Astrocyte (in vitro differentiated cells and primary cell): ENCODE data around the gene ZFPM1. TPM values are rescaled to one million over a fixed set of nuclear protein-coding genes. Genes with fewer than 3 reads are reported as not detected.

Experiments used
- DNase-seq: peaks from one replicate; pipeline ENCODE4 v3.0.0-alpha.2; 2010; ENCODE audit warnings: low read depth
- FAIRE-seq: peaks from 2 replicates; lab custom pipeline; 2011; peaks lifted over from hg19 to GRCh38; lab: Jason Lieb, UNC
- H2AFZ ChIP-seq: 2 replicates; pipeline ENCODE4 v1.6.0; 2012; ENCODE audit warnings: low read depth, low read length, inconsistent platforms
- H3K27ac ChIP-seq: 2 replicates; pipeline ENCODE4 v1.5.1; 2011; ENCODE audit warnings: low read depth, low read length, inconsistent platforms
- H3K27me3 ChIP-seq: 2 replicates; pipeline ENCODE4 v1.6.0; 2011; ENCODE audit warnings: low read length, inconsistent platforms; ENCODE audit not compliant: insufficient read depth
- H3K36me3 ChIP-seq: 2 replicates; pipeline ENCODE4 v1.5.1; 2011; ENCODE audit warnings: low read length, inconsistent platforms; ENCODE audit not compliant: insufficient read depth
- H3K4me1 ChIP-seq: 2 replicates; pipeline ENCODE4 v1.5.1; 2011; ENCODE audit warnings: low read length, inconsistent platforms; ENCODE audit not compliant: insufficient read depth
- H3K4me2 ChIP-seq: 2 replicates; pipeline ENCODE4 v1.6.0; 2012; ENCODE audit warnings: low read length, inconsistent platforms
- H3K4me3 ChIP-seq: 2 replicates; pipeline ENCODE4 v1.5.1; 2011; ENCODE audit warnings: low read depth, mild to moderate bottlenecking, low read length, inconsistent platforms; ENCODE audit not compliant: insufficient read depth
- H3K79me2 ChIP-seq: 2 replicates; pipeline ENCODE4 v1.6.0; 2012; ENCODE audit warnings: mild to moderate bottlenecking, low read length, inconsistent platforms; ENCODE audit not compliant: insufficient read depth
- H3K9ac ChIP-seq: 2 replicates; pipeline ENCODE4 v1.6.0; 2012; ENCODE audit warnings: mild to moderate bottlenecking, low read length, inconsistent platforms
- H3K9me3 ChIP-seq: 2 replicates; pipeline ENCODE4 v1.5.1; 2012; ENCODE audit warnings: low read depth, mild to moderate bottlenecking, low read length, inconsistent platforms; ENCODE audit not compliant: insufficient read depth
- H4K20me1 ChIP-seq: 2 replicates; pipeline ENCODE4 v1.6.0; 2012; ENCODE audit warnings: low read length, inconsistent platforms; ENCODE audit not compliant: insufficient read depth
- H3K27ac Mint-ChIP-seq: one replicate; pipeline ENCODE4 v1.8.0; 2021; ENCODE audit warnings: mild to moderate bottlenecking, mixed read lengths; ENCODE audit not compliant: unreplicated experiment
- H3K27me3 Mint-ChIP-seq: one replicate; pipeline ENCODE4 v1.8.0; 2021; ENCODE audit warnings: low read depth, mixed read lengths; ENCODE audit not compliant: unreplicated experiment
- H3K36me3 Mint-ChIP-seq: one replicate; pipeline ENCODE4 v1.8.0; 2021; ENCODE audit warnings: low read depth, mixed read lengths; ENCODE audit not compliant: unreplicated experiment
- H3K4me1 Mint-ChIP-seq: one replicate; pipeline ENCODE4 v1.8.0; 2021; ENCODE audit warnings: low read depth, mixed read lengths; ENCODE audit not compliant: unreplicated experiment
- H3K4me3 Mint-ChIP-seq: one replicate; pipeline ENCODE4 v1.8.0; 2021; ENCODE audit warnings: mild to moderate bottlenecking, moderate library complexity, mixed read lengths; ENCODE audit not compliant: unreplicated experiment
- H3K9me3 Mint-ChIP-seq: one replicate; pipeline ENCODE4 v1.8.0; 2021; ENCODE audit warnings: mild to moderate bottlenecking, mixed read lengths; ENCODE audit not compliant: unreplicated experiment
- EZH2 ChIP-seq: IDR thresholded peaks from 2 replicates; pipeline ENCODE4 v1.6.1; 2012; ENCODE audit warnings: mild to moderate bottlenecking, low read length, inconsistent platforms; ENCODE audit not compliant: insufficient read depth
- total RNA-seq: library from RNA; stranded (reverse); gene quantifications from 2 replicates; pipeline ENCODE4 v1.2.1, GENCODE V29; 2021
- TF ChIP-seq, protein P1 (sequence below): IDR thresholded peaks from 2 replicates; pipeline ENCODE4 v1.5.1; 2011; ENCODE audit warnings: low read depth, mild to moderate bottlenecking, inconsistent platforms, low read length, moderate library complexity; ENCODE audit not compliant: insufficient read depth

The ZFPM1 gene
- total RNA-seq, 1 donor from 2014 or later = 8.6 TPM

DNA sequence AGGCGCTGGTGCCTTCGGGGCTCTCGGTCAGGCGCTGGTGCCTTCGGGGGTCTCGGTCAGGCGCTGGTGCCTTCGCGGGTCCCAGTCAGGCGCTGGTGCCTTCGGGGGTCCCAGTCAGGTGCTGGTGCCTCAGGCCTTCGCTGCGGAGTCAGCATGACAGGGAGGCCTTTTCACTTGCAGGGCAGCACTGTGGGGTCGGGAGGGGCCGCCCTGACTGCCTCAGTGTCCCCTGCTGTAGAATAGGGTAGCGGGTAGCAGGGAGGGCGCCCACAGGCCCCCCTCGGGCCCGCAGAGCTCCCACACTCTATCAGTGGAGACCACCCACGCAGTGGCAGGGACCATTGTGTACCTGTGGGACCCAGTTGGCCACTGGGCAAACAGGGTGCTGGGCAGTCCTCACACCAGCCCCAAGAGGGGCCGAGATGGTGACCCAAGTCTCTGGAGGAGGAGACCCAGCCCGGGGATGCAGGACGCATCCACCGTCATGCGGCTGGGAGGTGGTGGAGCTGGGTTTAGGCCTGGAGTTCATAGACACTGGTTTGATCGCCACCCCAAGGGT lies 38.0 kb downstream of the ZFPM1 start:
- no peak overlapping the region for H3K4me3 Mint-ChIP-seq
- Histone ChIP-seq H3K36me3 (no peaks in the 10 kb centered on the region), H3K79me2 (no peaks in the 10 kb centered on the region), H3K4me1 (no peaks in the 10 kb centered on the region), H3K9me3 (no peaks in the 10 kb centered on the region), H3K27ac (no peak overlapping the region), H3K4me2 (no peak overlapping the region), H3K4me3 (no peak overlapping the region), H2AFZ (no peak overlapping the region), H3K9ac (no peak overlapping the region), H3K27me3 (no peaks in the 10 kb centered on the region), H4K20me1 (peaks cover 7% of the 10 kb centered on the region)
- H3K4me1 Mint-ChIP-seq = no peaks in the 10 kb centered on the region
- no peak overlapping the region for H3K27ac Mint-ChIP-seq
- FAIRE-seq = no peak
- peaks cover 2% of the 10 kb centered on the region for H3K36me3 Mint-ChIP-seq
- DNase-seq = no peak
- H3K9me3 Mint-ChIP-seq = no peaks in the 10 kb centered on the region
- H3K27me3 Mint-ChIP-seq = peaks cover 2% of the 10 kb centered on the region
- TF ChIP-seq, protein P1, sequence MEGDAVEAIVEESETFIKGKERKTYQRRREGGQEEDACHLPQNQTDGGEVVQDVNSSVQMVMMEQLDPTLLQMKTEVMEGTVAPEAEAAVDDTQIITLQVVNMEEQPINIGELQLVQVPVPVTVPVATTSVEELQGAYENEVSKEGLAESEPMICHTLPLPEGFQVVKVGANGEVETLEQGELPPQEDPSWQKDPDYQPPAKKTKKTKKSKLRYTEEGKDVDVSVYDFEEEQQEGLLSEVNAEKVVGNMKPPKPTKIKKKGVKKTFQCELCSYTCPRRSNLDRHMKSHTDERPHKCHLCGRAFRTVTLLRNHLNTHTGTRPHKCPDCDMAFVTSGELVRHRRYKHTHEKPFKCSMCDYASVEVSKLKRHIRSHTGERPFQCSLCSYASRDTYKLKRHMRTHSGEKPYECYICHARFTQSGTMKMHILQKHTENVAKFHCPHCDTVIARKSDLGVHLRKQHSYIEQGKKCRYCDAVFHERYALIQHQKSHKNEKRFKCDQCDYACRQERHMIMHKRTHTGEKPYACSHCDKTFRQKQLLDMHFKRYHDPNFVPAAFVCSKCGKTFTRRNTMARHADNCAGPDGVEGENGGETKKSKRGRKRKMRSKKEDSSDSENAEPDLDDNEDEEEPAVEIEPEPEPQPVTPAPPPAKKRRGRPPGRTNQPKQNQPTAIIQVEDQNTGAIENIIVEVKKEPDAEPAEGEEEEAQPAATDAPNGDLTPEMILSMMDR = no peak
- TF ChIP-seq EZH2 = no peak

DNA sequence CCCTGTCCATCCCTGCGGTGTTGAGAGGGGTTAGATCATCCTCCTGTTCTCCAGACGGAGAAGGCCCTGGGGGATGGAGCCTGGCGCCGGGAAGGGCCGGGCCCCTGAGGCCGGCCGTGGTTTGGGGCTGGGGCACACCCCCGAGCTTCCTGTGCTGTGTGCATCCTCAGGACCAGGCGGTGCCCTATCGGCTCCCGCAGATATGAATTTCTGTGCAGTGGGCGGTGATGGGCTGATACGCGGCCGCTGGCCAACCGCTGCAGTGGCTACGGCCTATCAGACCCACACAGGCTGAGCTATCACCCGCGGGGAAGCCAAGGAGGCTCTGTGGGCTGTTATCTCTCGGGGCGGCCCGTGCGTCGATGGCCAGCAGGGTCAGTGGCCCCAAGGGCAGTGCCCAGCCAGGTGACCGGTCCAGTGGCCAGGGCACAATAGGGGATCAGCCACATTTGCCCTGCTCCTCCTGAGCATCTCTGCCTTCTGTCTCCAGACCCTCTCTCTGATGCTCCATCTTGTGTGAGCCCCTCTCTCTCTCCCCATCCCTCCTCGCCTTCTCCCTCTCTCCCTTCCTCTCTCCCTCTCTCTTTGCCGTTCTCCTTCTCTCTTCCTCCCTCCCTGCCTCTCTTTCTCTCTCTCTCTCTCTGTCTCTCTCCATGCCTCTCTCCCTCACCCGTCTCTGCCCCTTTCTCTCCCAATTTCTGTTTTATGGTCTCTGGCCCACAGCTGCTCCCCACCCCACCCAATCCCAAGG lies 38.7 kb downstream of the ZFPM1 start:
- TF ChIP-seq, protein P1 = no peak
- TF ChIP-seq EZH2 = no peak
- peaks cover under 1% of the 10 kb centered on the region for H4K20me1 ChIP-seq
- no peak for FAIRE-seq

DNA sequence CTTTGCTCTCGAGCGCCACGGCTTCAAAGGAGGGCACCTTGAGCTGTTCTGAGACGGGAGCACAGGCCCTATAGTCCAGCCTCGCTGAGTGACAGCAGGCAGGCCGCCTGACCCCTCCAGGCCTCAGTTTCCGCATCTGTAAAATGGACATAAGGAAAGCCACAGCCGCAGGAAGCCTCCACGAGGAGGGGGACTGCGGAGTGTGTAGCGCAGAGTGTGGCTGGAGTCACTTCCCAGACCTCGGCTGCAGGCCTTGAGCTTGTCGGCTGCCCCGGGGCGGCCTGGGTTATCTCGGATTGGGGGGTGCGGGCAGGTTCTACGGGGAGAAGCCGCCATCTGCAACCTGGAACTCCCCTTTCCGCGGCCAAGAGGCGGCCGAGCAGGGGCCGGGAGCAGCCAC lies 40.8 kb downstream of the ZFPM1 start:
- no peak for FAIRE-seq

More for the DNA sequence above, 38.7 kb downstream of the ZFPM1 start:
- peaks cover 2% of the 10 kb centered on the region for H3K36me3 Mint-ChIP-seq
- H3K9me3 Mint-ChIP-seq = no peaks in the 10 kb centered on the region
- DNase-seq = no peak
- no peak overlapping the region for H3K4me2 ChIP-seq
- no peak overlapping the region for H2AFZ ChIP-seq
- no peaks in the 10 kb centered on the region for H3K9me3 ChIP-seq
- H3K27ac Mint-ChIP-seq = no peak overlapping the region
- peaks cover 2% of the 10 kb centered on the region for H3K27me3 Mint-ChIP-seq
- H3K4me3 ChIP-seq = no peak overlapping the region
- no peak overlapping the region for H3K9ac ChIP-seq
- H3K4me1 ChIP-seq = no peaks in the 10 kb centered on the region
- no peak overlapping the region for H3K27ac ChIP-seq
- no peaks in the 10 kb centered on the region for H3K36me3 ChIP-seq
- H3K79me2 ChIP-seq = no peaks in the 10 kb centered on the region
- H3K4me3 Mint-ChIP-seq = no peak overlapping the region
- no peaks in the 10 kb centered on the region for H3K4me1 Mint-ChIP-seq
- H3K27me3 ChIP-seq = no peaks in the 10 kb centered on the region

More for the DNA sequence above, 40.8 kb downstream of the ZFPM1 start:
- no peak overlapping the region for H3K4me3 Mint-ChIP-seq
- Histone ChIP-seq H3K4me1 (no peaks in the 10 kb centered on the region), H4K20me1 (no peaks in the 10 kb centered on the region), H2AFZ (no peak overlapping the region), H3K9ac (no peak overlapping the region), H3K27ac (no peak overlapping the region), H3K79me2 (no peaks in the 10 kb centered on the region), H3K4me2 (no peak overlapping the region), H3K9me3 (no peaks in the 10 kb centered on the region), H3K4me3 (no peak overlapping the region), H3K27me3 (no peaks in the 10 kb centered on the region), H3K36me3 (no peaks in the 10 kb centered on the region)
- no peak for TF ChIP-seq EZH2
- TF ChIP-seq, protein P1 = no peak
- no peaks in the 10 kb centered on the region for H3K4me1 Mint-ChIP-seq
- H3K27ac Mint-ChIP-seq = no peak overlapping the region
- H3K36me3 Mint-ChIP-seq = peaks cover 2% of the 10 kb centered on the region
- no peaks in the 10 kb centered on the region for H3K9me3 Mint-ChIP-seq
- DNase-seq = no peak
- H3K27me3 Mint-ChIP-seq = peaks cover 4% of the 10 kb centered on the region
